ENCODE results near the gene FUOM. TPM values are rescaled to one million over a fixed set of nuclear protein-coding genes. Genes with fewer than 3 reads are reported as not detected.

FUOM gene
- polyA plus RNA-seq, 1 of the 3 experiments (the other 2 are of a cell fraction), result 32.5 TPM

GRCh38 chr10:133309720-133310398 lies 48.0 kb downstream of the FUOM start:
- Histone ChIP-seq H3K4me3 (ENCODE audit: low read depth in 2 of 2, low read length in 1 of 2) (no peak overlapping the region), H3K36me3 (replicated peaks in 1 of 2; ENCODE audit: control insufficient read depth in 1 of 2, insufficient read depth in 2 of 2, low read length in 1 of 2) (peaks cover 7 to 26% of the 10 kb centered on the region in 2 experiments), H3K9me3 (no peaks in the 10 kb centered on the region), H3K9ac (no peak overlapping the region), H3K4me1 (ENCODE audit: control insufficient read depth in 1 of 2, insufficient read depth in 2 of 2, low read depth in 1 of 2, low read length in 1 of 2) (peaks cover 8 to 19% of the 10 kb centered on the region in 2 experiments; a peak in 2 of 4 replicates), H3K9me2 (no peaks in the 10 kb centered on the region), H3K27ac (ENCODE audit: low read depth in 2 of 2, low read length in 1 of 2) (no peak overlapping the region; a peak in 1 of 4 replicates), H4K20me1 (ENCODE audit: insufficient read depth) (peaks cover 38% of the 10 kb centered on the region), H2AFZ (ENCODE audit: low read depth) (no peak overlapping the region), H3K27me3 (ENCODE audit: insufficient read depth) (no peaks in the 10 kb centered on the region), H3F3A (replicated peaks; ENCODE audit: insufficient read depth) (peaks cover 16% of the 10 kb centered on the region), H3K79me2 (ENCODE audit: insufficient read depth) (peaks cover 41% of the 10 kb centered on the region), H3K4me2 (peak overlapping the region; percentile 60)
- ChIA-PET POLR2A (no interaction called here), CTCF (interaction anchor here (4.3 kb wide), 1 partner anchor 19 kb away, joined by 24 read pairs; no protein-coding TSS in a partner anchor)
- WGBS (ENCODE audit: low lambda C conversion rate), result 94% methylated on average over 21 of the region's 33 CpGs
- TF ChIP-seq SMC3 (IDR thresholded peaks at IDR 0.05; ENCODE audit: low read depth, low read length) (no peak), YY1 (IDR thresholded peaks at IDR 0.05; ENCODE audit: low read depth) (no peak), SIN3A (IDR thresholded peaks at IDR 0.05; ENCODE audit: borderline replicate concordance, low read depth, low read length) (no peak), MEF2A (IDR thresholded peaks at IDR 0.05; ENCODE audit: borderline replicate concordance, low read depth) (no peak), TAF1 (IDR thresholded peaks at IDR 0.05; ENCODE audit: borderline replicate concordance, low read depth, low read length) (no peak), EP300 (IDR thresholded peaks at IDR 0.05; ENCODE audit: borderline replicate concordance in 1 of 2, low read depth in 1 of 2, low read length in 1 of 2) (no peak), JUND (IDR thresholded peaks at IDR 0.05) (no peak), EZH2phosphoT487 (IDR thresholded peaks at IDR 0.05; ENCODE audit: borderline replicate concordance, low read depth) (no peak), TEAD4 (IDR thresholded peaks at IDR 0.05; ENCODE audit: borderline replicate concordance, insufficient read depth) (no peak), TCF12 (IDR thresholded peaks at IDR 0.05) (no peak), NFIC (IDR thresholded peaks at IDR 0.05; ENCODE audit: borderline replicate concordance) (no peak), USF1 (IDR thresholded peaks at IDR 0.05; ENCODE audit: borderline replicate concordance, low read depth) (no peak), RFX5 (IDR thresholded peaks at IDR 0.05; ENCODE audit: low read length) (no peak), REST (IDR thresholded peaks at IDR 0.05; ENCODE audit: low read depth, low read length) (no peak), MAX (IDR thresholded peaks at IDR 0.05; ENCODE audit: low read depth) (no peak), IRF3 (IDR thresholded peaks at IDR 0.05; ENCODE audit: low read depth, low read length) (no peak), ZBTB33 (IDR thresholded peaks at IDR 0.05; ENCODE audit: borderline replicate concordance, low read depth) (no peak), GABPA (IDR thresholded peaks at IDR 0.05; ENCODE audit: low read depth) (no peak), NRF1 (IDR thresholded peaks at IDR 0.05; ENCODE audit: low read depth, low read length) (no peak)
- DNase-seq, result no peak

Measured in SK-N-SH (cell line).